NCI-H2081 treated with DMSO at 0.1 percent for 48 hours (cell line): ENCODE data around the gene RNF157.

ENCODE experiments used
- DNase-seq: peaks from one replicate; lab custom pipeline; 2025; lab: John Stamatoyannopoulos, UW

Gene RNF157

DNA sequence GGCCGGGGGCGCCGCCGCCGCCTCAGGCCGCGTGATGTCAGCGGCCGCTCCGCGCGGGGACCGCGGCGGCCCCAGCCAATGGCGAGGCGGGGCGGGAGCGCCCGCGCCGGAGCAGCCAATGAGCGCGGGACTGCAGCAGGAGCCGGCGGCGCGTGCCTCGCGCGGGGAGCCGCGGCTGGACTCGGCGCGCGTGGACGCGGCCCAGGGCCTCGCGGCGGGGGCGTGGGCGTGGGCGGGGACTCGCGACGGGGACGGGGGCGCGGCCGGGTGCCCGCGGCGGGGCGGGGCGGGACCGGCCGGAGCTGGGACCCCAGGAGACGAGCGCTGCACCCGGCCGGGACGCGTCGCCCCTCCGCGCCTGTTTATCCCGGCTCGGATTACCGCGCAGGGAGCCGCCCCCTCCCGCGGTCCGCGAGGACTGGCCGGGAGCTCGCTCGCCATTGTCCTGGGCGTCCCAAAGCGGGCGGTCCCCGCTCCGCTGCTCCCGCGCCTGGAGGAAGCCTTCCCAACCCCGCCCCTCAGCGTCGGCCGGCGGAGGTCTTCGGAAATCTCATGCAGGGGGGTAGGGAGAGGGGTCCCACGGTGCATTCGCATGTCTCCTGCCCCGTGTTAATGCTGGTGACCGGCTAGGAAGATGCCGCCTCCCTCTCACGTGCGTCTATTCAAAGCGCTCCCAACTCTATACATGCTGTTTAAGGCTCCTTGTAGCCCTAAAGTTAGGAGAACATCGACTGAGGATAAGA lies at the start of gene RNF157:
Gene RNF157, minus strand, starts transcription at position 33 of the 743 bp plus-strand sequence. CDS start 253 bp downstream, outside the sequence.
- no peak for DNase-seq

DNA sequence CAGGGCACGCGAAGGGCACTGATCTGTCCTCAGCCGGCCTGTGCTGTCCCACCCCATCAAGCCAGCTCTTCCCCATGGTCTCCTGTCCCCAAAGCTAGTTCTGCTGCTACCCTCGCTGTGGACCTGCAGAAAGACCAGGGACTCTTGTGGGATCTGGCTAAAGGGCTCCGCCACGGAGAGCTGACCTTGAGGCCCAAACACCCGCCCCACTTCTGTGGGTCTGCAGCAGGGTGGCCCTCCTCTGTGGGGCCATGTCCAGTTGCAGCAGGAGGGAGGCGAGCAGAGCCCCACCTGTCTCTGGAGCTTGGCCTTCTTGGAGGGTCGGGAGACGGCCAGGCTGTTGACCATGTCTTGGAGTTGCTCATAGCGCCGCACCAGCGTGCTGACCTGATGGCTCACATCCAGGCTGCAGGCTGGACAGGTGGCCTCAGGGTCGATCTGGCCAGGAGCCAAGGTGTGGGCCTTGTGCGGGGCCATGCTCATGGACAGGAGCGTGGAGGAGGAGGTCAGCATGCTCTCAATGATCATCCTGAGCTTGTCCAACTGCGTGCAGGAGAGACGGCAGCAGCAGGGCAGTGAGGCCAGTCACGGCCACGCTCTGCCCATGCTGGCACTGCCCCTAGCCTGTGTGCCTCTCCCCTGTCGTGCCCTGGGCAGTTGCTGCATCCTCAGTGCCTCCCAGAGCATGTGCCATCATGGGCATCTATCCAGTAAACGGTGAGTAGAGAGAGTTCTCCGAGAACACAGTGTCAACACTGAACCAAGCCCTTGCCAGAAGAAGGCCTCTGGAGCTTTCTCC lies 41.5 kb upstream of the RNF157 start:
- DNase-seq: no peak

DNA sequence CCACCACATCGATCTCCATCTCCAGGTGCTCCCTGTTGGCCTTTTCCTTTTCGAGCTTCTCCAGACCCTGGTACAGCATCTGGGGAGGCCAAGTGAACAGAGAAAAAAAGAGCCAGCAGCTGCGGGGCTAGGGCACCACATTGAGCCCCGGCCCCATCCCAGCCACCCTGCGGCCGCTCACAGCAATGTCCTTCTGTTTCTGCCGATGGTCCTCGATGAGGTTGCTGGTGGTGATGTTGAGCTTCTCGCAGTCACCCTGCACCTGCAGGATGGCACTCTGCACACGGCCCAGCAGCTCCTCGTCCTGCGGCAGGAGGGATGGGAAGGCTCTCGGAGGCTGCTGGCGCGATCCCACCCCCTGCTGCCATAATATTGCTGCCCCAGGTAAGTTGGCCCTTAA lies 40.4 kb upstream of the RNF157 start:
- no peak for DNase-seq

DNA sequence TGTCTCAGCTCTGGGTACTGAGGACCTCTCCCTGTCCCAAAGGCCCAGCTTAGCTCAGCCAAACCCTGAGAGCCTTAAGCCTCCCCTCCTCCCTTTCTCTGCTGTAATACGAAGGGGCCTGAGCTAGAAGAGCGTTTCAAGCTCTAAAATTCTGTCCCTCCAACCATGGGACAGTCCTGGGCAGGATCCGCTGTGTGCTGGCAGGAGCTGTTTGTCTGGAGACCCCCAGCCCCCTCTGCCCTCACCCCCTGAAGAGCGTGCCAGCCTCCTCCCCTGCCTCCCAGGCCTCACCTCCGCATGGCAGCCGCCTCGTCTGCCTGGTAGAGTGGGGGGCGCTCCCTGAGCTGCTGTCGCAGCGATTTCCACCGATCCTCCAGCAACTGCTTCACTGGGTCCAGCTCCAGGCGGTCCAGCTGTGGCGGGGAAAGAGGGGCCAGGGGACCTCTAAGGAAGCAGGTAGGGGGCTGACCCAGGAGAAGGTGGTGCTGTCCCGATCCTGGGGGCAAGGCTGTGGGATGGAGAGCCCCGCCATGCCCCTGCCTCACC lies 39.5 kb upstream of the RNF157 start:
- DNase-seq: no peak

DNA sequence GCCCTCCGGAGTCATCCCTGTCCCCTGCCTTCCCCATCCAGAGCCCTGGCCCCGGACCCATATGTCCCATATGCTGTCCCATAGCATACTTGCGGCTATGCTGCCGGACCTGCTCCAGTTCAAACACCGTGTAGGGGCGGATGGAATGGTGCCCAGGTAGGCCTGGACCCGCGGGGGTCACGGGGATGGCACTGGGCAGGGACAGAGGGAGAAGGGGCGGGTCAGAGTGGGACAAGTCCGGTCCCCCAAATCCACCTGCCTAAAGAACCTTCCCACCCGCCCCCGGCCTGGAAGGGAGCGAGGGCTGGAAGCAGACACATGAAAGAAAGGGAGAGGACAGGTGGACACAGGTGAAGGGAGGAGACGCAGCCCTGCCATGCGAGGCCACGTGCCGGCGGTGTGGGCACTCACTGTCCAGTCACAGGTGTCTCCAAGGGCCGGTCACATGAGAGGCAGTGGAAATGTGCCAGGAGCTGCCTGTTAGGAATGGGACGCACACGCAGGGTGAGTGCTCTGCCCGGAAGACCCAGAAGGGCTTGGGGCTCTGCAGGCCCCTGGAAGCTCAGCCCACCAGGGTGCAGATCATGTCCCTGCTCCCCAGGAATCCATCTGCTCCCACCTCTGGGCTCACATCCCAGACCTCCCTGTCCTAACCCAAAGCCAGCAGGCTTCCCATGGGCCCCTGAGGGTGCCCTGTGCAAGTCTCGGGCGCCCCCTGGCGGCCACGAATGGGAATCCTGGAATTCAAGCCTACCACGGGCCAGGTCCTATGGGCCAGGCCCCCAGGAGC lies 38.9 kb upstream of the RNF157 start:
- no peak for DNase-seq

DNA sequence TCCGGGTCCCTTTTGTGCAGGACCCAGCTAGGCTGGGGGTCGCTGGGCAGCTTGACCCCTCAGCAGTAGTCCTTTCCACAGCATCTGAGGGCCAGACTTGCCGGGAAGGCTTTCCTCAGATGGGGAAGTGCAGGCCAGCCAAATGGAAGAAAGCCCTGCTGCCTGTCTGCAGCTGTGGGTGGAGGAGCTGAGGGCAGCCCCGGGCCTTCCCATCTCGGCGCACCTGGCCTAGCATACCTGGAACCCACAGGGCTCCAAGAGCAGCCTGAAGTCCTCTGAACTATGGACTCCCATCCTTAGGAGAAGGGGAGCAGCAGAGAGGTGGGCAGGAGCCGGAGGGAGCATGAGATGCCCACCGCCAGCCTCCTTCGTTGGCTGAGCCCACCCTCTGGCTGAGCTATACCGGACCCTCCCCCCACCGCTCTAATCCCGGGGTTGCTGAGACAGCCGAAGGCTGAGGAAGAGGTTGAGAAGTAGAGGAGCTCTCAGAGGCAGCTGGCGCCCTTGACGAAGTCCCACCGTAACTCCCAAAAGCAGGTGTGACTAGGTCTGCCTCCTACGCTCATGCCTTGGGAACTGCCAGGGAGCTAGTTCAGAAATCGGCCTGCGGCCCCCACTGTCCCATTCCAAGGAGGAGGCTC lies 38.1 kb upstream of the RNF157 start:
- DNase-seq: no peak

DNA sequence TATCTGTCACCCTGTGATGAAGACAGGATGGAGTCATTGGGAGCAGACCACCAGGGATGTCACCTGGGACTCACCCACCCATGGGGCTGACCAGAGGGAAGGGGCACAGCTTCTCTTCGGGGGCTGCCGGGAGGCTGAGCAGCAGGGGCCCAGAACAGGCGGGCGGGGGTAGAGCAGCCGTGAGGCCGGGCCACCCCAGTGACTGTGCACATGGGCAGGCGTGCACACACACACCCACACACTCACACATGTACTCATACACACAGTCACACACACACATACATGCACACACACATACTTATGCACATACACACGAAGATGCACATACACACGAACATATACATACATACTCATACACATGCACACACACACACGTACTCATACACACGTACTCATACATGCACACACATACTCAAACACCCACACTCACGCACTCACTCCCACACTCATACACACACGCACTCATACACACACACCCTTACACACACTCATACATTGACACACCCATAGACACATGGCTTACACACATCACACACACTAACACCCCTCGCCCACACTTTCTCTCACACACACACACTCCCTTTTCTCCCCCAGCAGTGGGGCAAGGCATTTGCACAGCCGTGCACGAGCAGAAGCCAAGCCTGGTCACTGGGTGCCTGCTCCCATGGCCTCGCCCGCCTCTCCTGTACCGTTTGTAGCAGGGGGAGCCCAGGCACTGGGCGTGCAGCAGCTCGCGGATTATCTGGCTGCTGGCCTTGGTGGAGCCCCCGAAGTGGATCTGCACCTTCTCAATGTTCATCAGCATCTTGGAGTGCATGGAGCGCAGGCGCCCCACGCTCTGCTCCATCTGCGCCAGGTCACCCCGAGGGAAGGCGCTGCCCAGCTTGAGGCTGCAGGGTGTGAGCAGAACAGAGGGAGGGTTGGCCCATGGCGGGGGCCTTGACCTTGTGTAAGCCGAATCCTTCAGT lies 37.3 kb upstream of the RNF157 start:
- DNase-seq: no peak

DNA sequence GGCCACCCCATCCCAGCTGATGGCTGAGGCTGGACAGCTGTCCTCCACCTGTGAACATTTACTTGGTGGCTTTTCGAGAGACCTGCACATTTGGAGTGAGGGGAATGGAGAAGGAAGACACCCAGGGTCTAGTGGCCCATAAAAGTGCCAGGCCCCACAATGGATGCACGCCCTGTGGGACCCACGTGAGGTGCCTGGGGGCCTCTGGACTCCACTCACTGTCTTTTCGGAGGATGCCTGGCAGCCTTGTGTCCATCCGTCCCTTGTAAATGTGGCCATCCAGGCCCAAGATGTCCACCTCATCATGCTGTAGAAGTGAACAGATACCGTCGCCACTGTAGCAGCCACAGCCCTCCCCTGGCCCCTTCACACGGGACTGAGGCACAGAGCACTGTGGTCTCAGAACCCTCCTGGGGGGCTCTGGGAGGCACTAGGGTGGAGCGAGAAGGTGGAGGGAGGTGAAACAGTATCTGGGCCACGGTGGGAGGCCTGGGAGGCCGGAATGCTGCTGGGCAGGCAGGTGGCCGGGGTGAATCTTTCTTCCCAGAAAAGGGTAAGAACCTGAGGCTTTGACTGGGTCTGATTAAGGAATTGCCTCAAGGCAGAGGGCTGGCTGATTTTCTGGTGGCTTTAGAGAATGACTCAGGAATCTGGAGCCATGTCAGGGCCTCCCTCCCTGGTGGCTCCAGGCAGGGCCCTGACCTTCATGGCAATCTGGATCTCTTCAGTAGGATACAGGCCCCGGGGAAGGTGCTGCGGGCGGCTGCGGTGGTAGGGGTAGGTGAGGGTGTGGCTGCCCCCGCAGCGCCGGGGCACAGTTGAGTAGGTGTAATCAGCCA lies 36.4 kb upstream of the RNF157 start:
- no peak for DNase-seq

DNA sequence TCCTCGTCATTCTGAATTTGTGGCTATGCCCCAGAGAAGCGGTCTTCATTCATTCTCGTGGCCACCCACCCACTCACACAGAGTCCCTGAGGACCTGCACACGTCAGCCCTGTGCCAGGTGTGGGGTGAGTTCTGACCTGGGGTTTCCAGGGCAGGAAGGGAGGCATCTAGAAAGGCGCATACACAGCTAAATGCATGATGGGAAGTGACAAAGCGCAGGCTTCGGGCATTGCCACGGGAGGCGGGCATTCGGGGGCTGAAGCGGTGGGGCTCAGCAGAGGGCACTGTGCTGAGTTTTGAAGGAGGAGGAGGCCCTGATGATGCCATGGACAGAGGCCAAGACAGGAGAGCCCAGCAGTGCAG lies 35.8 kb upstream of the RNF157 start:
- DNase-seq: no peak

DNA sequence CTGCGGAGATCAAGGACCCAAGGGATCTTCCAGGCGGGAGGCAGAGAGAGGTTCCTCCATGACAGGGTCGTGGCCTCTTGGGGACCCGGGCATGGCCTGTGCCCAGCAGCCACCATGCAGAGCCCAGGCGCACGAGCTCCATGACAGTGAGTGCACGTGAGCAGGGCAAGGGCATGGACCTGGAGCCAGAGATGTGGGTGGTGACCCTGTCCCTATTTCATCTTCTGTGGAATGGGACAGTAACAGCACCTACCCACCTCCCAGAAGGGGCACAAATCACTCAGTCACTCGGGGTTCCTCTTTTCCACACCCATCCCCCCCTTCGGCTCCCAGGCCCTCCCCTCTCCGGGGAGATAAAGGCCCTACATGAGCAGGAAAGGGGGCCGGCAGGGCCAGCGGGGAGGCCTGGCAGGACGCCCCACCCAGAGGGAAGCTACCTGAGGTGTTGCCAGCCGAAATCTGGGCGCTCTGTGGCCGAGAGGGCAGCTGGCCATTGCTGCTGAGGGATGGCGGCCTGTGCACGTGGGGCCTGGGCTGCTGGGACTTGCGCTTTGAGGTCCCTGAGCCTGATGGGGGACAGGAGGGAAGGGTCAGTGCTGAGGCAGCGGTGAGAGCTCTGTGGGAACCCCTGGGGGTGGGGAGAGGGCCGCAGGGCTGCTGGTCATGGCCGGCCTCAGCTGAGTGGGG lies 35.2 kb upstream of the RNF157 start:
- no peak for DNase-seq

DNA sequence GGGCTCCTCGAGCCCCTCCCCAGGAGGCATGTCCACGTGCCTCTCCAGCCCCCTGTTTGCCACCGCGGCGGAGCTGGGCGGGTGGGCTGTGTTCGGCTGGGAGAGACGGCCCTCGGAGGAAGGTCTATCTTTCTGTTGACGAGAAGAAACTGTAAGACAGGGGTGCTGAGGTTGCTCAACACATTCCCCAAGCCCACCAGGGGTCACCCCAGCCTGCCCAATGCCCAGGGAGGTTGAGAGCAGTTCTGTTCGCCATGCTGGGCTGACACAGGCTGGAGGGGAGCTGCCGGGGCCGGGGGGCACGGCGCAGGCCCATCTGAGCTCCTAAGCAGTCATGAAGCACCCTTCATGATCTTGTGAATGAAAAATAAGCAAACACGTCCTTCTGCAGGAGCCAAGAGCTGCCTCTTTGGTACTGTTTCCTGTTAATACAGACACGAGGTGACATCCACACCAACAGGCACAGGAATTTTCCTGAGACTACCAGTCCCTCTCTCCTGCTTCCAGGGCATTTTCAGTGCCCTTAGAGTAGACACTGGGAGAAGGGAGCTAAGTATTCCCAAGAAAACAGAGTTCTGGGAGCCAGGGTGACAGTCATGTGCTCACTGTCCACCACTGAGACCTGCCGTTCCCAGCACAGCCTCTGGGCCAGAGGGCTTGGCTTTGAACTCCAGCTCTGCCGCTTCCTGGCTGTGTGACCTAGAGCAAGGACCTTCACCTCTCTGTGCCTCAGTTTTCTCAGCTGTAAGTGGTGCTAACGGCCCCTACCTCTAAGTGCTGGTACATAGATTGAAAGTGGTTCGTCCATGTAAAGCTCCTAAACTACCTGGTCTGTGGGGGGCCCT lies 34.0 kb upstream of the RNF157 start:
- DNase-seq: no peak

DNA sequence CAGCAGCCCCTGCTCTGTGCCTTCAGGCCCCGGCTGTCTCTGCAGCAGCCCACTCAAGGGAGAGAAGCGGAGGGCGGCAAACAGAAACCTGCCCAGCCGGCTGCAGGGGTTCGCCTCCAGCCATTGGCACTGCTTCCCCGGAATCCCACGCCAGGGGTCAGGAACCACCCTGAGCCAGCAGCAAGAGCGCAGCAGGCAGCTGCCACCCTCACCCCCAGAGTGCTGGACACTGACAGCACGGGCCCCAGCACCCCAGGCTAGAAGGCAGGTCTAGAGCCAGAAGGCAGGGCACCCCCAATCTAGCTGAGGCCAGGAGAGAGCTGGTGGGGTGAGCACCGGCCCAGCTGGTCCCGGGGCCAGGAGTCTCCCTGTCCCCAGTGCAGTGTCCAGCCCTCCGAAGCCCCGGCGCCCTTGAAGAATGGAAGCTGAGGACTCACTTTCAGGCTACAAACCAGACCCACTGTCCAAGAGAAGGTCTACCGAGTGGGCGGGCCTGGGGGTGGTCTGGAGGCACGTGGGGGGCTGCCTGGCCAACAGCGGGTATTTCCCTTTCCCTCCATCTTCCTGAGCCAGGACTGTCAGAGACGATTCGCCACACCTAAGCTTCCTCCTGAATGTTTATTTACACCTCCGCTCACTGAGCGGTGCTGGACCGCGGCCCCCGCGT lies 33.3 kb upstream of the RNF157 start:
- no peak for DNase-seq

DNA sequence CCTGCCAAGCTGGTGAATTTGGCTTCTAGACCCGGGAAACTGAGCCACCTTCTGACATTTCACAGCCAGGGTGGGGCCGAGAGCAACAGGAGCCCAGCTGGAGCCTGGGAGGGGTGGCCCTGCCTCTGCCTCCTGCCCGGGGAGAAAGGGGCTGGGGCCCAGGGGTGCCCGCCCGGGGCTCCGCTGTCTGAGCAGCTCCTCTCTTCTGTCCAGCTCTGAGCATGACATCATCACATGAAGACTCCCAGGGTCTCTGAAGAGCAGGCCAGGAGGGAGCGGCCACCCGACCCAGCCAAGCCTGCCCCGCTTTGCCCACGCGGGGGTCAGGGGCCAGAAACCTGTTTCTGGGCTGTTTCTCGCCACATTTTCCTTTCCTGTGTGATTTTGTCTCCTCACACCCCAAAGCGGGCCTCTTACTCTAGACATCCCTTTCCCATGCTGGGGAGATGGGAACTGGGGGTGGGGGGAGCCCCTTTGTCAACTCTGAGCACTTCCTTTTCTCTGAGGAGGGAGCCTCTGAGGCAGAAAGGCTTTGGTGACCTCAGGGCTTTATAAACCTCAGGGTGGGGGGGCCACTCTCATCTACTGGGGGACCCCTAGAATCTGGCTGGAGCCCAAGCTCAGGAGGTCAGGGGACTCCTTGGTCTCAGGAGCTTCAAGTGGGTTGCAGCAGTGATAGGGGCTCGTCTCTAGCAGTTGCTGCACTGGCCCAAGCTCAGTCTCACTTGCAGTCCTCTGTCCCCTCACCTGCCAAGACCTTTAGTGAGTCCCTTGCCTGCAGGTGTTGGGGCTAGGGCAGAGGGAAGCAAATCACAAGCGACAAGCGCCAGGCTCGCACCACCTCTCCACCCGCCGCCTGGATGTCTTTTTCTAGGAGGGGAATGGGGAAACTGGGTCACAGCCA lies 32.5 kb upstream of the RNF157 start:
- DNase-seq: no peak

DNA sequence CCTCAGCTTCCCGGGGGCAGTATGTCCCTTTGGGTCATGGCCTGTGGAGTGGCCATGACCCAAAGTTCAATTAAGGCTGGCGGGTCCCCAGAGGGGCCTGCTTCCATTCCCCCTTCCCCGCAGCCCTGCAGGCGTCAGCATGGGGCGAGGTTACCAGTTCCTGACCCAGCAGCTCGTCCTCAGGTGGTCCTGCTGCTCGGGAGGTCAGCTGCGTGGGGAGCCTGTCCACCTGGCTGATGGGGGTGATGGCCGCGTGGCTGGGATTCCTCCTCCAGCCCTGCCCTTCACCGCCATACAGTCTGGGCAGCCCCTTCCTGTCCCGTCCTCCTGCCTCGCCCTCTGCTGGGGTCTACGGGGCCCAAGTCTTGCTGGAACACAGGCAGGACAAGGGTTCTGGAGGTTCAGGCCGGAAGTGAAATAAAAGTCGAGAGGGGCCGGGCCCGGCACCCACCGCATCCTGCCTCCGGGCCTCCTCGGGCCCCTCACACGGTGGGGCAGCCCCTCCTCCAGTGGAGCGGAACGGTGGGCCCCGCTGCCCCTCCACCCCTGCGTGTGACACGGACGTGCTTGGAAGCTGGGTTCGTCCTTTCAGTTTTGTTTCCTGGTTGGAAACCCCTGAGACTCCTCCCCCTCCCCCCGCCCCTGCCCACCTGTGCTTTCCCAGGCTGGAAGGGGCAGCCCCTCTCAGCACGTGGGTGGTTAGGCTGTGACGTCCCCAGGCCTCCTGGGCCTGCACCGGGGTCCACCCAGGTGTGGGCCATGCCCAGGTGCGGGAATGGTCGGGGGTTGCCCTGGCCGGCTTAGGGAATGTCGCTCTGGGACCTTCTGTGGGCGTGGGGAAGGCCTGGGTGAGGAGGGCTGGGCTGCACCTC lies 31.6 kb upstream of the RNF157 start:
- DNase-seq: no peak

DNA sequence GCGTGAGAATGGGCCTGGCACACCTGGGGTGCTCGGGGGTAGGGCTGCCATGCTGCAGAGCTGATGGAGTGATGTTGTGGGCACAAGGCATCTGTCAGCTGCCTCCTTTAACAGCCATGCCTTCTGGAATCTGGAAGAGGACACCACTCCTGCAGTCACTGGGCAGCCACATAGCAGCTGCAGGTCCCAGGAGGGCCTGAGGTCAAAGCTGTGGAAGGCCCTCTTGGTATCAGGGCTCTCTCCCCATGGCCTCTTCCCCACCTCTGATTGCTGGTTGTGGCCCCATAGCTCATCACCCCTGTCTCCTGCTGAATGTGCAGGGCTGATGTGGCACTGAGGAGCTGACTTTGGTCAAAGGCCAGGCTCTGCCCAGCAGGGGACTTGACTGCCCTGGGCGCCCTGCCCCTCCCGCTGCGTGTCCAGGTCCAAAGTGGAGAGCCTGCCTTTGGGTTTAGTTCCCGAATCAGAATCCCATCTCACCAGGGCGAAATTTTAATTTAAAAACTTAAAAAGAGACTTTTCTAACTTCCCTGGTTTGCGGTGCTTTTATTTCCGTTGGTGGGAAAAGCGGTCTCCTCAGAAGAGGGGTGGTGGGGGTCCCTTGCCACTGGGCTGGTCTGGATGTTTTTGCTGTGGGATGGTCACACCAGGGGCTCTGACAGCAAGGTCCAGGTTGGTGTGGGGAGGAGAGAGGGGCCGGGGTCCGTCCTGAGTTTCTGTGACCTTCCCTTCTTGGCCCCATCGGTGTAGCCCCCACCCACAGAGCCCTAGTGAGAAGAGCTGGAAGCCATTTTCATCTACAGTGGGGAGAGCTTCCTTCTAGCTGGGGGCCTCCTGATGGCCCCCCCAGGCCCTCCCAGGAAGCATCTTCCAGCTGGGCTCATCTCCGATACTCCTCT lies 30.7 kb upstream of the RNF157 start:
- DNase-seq: no peak
